MM.1S (cell line): ENCODE measurements around the gene RNU1-3.
"Not testable (repeated sequence)": the region's sequence is repeated elsewhere in the genome, so short reads cannot be mapped to it uniquely, and the experiment has no call there.

ENCODE experiments used
- EZH2 ChIP-seq: fragments of 300-600 bp; sonication (generic); optimal IDR thresholded peaks from 2 replicates; pipeline ENCODE3; 2017; ENCODE audit warnings: low read depth, mild to moderate bottlenecking, antibody characterized with exemption, low read length, mixed read lengths
- TF ChIP-seq, protein P1 (sequence below): fragments of 300-600 bp; sonication (generic); IDR thresholded peaks from 2 replicates; pipeline ENCODE4 v1.5.1; 2016; ENCODE audit warnings: antibody characterized with exemption, low read length, mixed read lengths

DNA sequence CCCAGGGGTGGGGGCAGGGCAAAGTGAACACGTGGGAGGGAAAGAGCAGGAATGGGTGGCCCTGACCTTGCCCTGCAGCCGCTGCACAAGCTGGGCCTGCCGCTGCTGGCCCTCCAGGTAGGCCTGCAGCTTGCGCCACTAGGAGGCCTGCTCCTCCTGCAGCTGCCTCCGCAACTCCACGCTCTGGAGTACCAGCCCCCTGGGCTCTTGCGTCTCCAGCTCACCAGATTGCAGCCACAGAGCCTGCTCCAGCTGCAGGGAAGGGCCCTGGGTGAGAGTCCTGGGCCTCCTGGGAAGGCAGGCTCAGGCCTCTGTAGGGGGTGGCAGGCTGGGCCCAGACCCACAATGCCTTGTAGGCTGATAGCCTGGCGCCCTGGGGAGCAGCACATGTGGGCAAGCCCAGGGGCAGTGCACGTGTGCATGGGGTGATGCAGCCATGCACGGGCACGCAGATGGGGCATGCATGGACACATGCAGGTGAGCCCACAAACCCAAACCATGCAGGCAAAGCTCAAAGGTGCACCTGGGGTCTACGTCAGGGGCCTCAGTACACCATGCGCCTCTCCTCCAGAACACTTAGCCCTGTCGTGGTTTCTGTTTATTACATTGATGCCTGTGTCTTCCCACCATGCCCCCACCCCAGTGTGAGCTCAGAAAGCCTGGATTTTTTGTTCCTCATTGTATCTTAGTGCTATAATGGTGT is 9.6 kb downstream of the RNU1-3 start:
- not testable (repeated sequence) for TF ChIP-seq EZH2
- TF ChIP-seq, protein P1, sequence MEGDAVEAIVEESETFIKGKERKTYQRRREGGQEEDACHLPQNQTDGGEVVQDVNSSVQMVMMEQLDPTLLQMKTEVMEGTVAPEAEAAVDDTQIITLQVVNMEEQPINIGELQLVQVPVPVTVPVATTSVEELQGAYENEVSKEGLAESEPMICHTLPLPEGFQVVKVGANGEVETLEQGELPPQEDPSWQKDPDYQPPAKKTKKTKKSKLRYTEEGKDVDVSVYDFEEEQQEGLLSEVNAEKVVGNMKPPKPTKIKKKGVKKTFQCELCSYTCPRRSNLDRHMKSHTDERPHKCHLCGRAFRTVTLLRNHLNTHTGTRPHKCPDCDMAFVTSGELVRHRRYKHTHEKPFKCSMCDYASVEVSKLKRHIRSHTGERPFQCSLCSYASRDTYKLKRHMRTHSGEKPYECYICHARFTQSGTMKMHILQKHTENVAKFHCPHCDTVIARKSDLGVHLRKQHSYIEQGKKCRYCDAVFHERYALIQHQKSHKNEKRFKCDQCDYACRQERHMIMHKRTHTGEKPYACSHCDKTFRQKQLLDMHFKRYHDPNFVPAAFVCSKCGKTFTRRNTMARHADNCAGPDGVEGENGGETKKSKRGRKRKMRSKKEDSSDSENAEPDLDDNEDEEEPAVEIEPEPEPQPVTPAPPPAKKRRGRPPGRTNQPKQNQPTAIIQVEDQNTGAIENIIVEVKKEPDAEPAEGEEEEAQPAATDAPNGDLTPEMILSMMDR: not testable (repeated sequence)
